Ishikawa (cell line): ENCODE measurements around the gene SLC48A1.
A peak's percentile ranks its signal among the peaks of the same experiment; 100 is the strongest.

ENCODE experiments used
- CEBPB ChIP-seq: IDR thresholded peaks from 2 replicates; pipeline ENCODE4 v1.6.1; 2012
- CREB1 ChIP-seq: IDR thresholded peaks from 2 replicates; pipeline ENCODE4 v1.6.1; 2012; ENCODE audit warnings: low read depth
- EGR1 ChIP-seq: IDR thresholded peaks from 2 replicates; pipeline ENCODE4 v1.6.1; 2012
- EP300 ChIP-seq: IDR thresholded peaks from 2 replicates; pipeline ENCODE4 v1.6.1; 2012; ENCODE audit warnings: borderline replicate concordance
- FOXM1 ChIP-seq: IDR thresholded peaks from 2 replicates; pipeline ENCODE4 v1.6.1; 2012; ENCODE audit warnings: low read depth, borderline replicate concordance
- MAX ChIP-seq: IDR thresholded peaks from 2 replicates; pipeline ENCODE4 v1.6.1; 2012
- NFIC ChIP-seq: IDR thresholded peaks from 2 replicates; pipeline ENCODE4 v1.6.1; 2012
- RAD21 ChIP-seq: IDR thresholded peaks from 2 replicates; pipeline ENCODE4 v1.6.1; 2012; ENCODE audit warnings: low read depth
- TAF1 ChIP-seq: IDR thresholded peaks from 2 replicates; pipeline ENCODE4 v1.6.1; 2012; ENCODE audit warnings: low read depth, mild to moderate bottlenecking
- TCF12 ChIP-seq: IDR thresholded peaks from 2 replicates; pipeline ENCODE4 v1.6.1; 2012; ENCODE audit warnings: low read depth
- TEAD4 ChIP-seq: IDR thresholded peaks from 2 replicates; pipeline ENCODE4 v1.6.1; 2012
- USF1 ChIP-seq: IDR thresholded peaks from 2 replicates; pipeline ENCODE4 v1.6.1; 2012
- YY1 ChIP-seq: IDR thresholded peaks from 2 replicates; pipeline ENCODE4 v1.6.1; 2012; ENCODE audit warnings: low read depth
- ZBTB7A ChIP-seq: IDR thresholded peaks from 2 replicates; pipeline ENCODE4 v1.6.1; 2012; ENCODE audit warnings: low read depth
- TF ChIP-seq, protein P1 (sequence below): IDR thresholded peaks from 2 replicates; pipeline ENCODE4 v1.6.1; 2012; ENCODE audit warnings: low read depth, mild to moderate bottlenecking

Gene SLC48A1

GRCh38 chr12:47769234-47770085, 3.6 kb upstream of the SLC48A1 start:
- TF ChIP-seq TCF12, result no peak
- TF ChIP-seq USF1, result no peak
- TF ChIP-seq, protein P1, sequence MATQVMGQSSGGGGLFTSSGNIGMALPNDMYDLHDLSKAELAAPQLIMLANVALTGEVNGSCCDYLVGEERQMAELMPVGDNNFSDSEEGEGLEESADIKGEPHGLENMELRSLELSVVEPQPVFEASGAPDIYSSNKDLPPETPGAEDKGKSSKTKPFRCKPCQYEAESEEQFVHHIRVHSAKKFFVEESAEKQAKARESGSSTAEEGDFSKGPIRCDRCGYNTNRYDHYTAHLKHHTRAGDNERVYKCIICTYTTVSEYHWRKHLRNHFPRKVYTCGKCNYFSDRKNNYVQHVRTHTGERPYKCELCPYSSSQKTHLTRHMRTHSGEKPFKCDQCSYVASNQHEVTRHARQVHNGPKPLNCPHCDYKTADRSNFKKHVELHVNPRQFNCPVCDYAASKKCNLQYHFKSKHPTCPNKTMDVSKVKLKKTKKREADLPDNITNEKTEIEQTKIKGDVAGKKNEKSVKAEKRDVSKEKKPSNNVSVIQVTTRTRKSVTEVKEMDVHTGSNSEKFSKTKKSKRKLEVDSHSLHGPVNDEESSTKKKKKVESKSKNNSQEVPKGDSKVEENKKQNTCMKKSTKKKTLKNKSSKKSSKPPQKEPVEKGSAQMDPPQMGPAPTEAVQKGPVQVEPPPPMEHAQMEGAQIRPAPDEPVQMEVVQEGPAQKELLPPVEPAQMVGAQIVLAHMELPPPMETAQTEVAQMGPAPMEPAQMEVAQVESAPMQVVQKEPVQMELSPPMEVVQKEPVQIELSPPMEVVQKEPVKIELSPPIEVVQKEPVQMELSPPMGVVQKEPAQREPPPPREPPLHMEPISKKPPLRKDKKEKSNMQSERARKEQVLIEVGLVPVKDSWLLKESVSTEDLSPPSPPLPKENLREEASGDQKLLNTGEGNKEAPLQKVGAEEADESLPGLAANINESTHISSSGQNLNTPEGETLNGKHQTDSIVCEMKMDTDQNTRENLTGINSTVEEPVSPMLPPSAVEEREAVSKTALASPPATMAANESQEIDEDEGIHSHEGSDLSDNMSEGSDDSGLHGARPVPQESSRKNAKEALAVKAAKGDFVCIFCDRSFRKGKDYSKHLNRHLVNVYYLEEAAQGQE, result no peak
- no peak; the same call in 1 of the 2 replicates for TF ChIP-seq TEAD4
- no peak for TF ChIP-seq EP300
- TF ChIP-seq MAX, result peak; percentile 24; the same call in 1 of the 2 replicates
- TF ChIP-seq TAF1, result no peak

DNA sequence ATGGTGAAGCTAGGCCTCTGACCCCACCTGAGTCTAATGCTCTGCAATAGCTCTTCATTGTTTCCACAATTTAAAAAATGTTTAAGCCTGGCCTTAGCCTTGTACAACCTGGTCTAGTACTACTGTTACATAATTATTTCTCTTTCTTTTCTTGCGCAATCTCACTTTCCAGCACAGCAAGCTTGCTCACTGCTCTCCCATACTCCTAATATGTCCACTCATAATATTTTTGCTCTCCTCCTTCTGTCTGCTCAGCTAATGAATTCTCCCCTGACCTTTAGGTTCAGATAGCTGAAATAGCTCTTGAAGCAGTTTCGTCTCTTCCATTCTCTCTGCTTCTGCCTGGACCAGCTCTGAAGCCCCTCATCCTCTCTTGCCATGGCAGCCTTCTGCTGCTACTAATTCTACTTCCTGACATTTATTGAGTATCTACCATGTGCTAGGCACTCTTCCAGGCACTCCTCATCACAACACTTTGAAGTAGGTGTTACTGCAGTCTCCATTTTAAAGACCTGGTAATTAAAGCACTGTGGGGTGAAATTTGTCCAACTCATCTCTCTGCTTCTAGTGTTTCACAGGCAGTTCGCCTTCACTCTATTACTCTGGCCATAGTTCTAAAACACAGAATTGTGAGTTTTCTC, 2.8 kb upstream of the SLC48A1 start:
- TF ChIP-seq CEBPB, result peak; percentile 100
- TF ChIP-seq ZBTB7A, result no peak

DNA sequence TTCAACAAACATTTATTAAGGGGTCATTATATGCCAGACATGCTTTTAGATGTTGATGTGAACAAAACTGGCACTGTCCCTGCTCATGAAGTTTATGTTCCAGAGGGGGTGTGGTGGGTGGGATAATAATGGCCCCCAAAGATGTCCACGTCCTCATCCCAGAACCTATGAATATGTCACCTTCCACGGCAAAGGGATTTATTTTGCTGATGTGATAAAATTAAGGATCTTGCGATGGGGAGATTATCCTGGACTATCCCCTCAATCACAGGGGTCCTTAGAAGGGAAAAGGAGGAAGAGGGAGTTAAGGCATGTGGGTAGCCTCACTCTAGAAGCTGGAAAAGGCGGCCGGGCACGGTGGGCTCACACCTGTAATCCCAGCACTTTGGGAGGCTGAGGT, 1.7 kb upstream of the SLC48A1 start:
- TF ChIP-seq FOXM1 (no peak), RAD21 (no peak), TAF1 (no peak), NFIC (no peak), YY1 (no peak), EGR1 (no peak), EP300 (no peak), MAX (no peak), CREB1 (no peak), USF1 (no peak), TEAD4 (no peak), ZBTB7A (no peak), TCF12 (no peak)

DNA sequence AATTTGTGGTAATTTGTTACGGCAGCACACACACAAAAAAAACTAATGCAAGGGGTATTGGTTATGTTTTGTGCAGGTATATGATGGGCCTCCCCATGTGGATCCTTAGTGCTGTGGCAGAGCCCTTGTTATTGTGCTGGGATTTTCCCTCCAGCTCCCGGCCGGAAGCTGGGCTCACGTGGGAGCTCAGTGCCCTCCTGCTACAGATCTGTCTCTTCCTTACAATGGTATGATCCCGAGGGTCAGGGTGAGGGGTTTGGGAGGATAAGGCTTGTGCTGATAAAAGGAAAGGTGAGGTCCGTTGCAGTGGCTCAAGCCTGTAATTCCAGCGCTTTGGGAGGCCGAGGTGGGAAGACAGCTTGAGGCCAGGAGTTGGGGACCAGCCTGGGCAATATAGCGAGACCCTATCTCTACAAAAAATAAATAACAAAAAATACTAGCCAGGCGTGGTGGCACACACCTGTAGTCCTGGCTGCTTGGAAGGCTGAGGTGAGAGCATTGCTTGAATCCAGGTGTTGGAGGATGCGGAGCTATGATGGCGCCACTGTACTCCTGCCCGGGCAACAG, 861 bp upstream of the SLC48A1 start:
- TF ChIP-seq MAX (no peak), CEBPB (no peak), EGR1 (no peak), USF1 (no peak), ZBTB7A (no peak), EP300 (no peak), RAD21 (no peak), CREB1 (no peak), FOXM1 (no peak), NFIC (no peak), TAF1 (no peak), YY1 (no peak)
- TF ChIP-seq, protein P1, result no peak

DNA sequence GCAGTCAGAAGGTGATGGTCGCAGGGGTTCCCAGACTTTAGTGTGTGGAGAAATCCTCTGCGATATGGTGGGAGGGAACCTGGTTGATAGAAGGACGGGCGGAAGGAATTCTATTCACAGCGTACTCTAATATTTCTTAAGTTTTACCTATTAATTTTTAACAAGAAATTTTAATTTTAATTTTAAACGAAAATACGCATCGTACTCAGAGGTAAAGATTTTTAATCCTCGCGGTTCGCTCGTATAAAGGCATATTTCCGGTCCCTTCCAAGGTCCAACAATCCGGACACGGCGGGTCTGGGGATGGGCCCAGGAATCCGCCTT, 338 bp upstream of the SLC48A1 start:
- TF ChIP-seq CEBPB, result no peak
- TF ChIP-seq TEAD4, result peak; percentile 40; the same call in 1 of the 2 replicates
